ENCODE measurements around the gene XG. TPM values are rescaled to one million over a fixed set of nuclear protein-coding genes. Genes with fewer than 3 reads are reported as not detected.

The XG gene
- total and polyA plus RNA-seq, 2 of the 4 experiments (the other 2 are of a cell fraction) = under 0.01 TPM; not detected in 1

GRCh38 chrX:2723286-2723879 lies 28.5 kb upstream of the XG start:
- H3K9me3 ChIP-seq (ENCODE audit: control insufficient read depth, insufficient read depth, low read length) = no peaks in the 10 kb centered on the region
- no peak overlapping the region for H2BK5ac ChIP-seq (ENCODE audit: low read depth, low read length, poor library complexity, severe bottlenecking)
- H3K4me3 ChIP-seq (ENCODE audit: insufficient read depth, low read depth, low read length) = no peak overlapping the region
- no peak overlapping the region for H3K18ac ChIP-seq (ENCODE audit: low read depth, low read length)
- dilution Hi-C loops (cut with HindIII; ENCODE audit: low sequenced_read_pairs, unreplicated experiment) (no loop called here), in situ Hi-C loops (cut with MboI; ENCODE audit: low sequenced_read_pairs) (no loop called here), intact Hi-C loops (cut with micrococcal nuclease) (no loop called here)
- no TSS peak for BruUV-seq (replicated peaks)
- no peak overlapping the region for H2BK120ac ChIP-seq (ENCODE audit: low read depth, low read length)
- no peak overlapping the region for H2AK9ac ChIP-seq (replicated peaks; ENCODE audit: low read depth, low read length, poor library complexity)
- H4K5ac ChIP-seq (ENCODE audit: low read depth, low read length) = no peak overlapping the region
- H3K56ac ChIP-seq (ENCODE audit: extremely low read depth, insufficient read depth, low read length) = no peak overlapping the region
- no peak overlapping the region for H2AK5ac ChIP-seq (ENCODE audit: low read depth, low read length)
- no peak for ATAC-seq (ENCODE audit: low read depth)
- H3K79me1 ChIP-seq (ENCODE audit: low read depth in 1 of 2, low read length in 2 of 2) = peaks cover 2 to 16% of the 10 kb centered on the region in 2 experiments; a peak in 3 of 4 replicates
- H3K9me1 ChIP-seq (ENCODE audit: insufficient read depth, low read length) = no peaks in the 10 kb centered on the region; the same call in 1 of the 2 replicates
- H3K27ac ChIP-seq (ENCODE audit: insufficient read depth, low read length) = no peak overlapping the region
- no peak for TF ChIP-seq MAZ (IDR thresholded peaks at IDR 0.05; ENCODE audit: borderline replicate concordance, low read depth, low read length)
- TF ChIP-seq MAFK (IDR thresholded peaks at IDR 0.05; ENCODE audit: low read depth, low read length) = no peak
- TF ChIP-seq USF2 (IDR thresholded peaks at IDR 0.05; ENCODE audit: low read depth, low read length) = no peak
- TF ChIP-seq NFE2L2 (IDR thresholded peaks at IDR 0.05; ENCODE audit: low read depth, low read length) = no peak
- TF ChIP-seq RFX5 (IDR thresholded peaks at IDR 0.05; ENCODE audit: low read depth, low read length) = no peak
- no peak for TF ChIP-seq ELK1 (IDR thresholded peaks at IDR 0.05; ENCODE audit: borderline replicate concordance, low read depth, low read length)
- TF ChIP-seq POLR2A (IDR thresholded peaks at IDR 0.05; ENCODE audit: low read depth, low read length) = no peak
- TF ChIP-seq CTCF (conservative IDR thresholded peaks at IDR 0.05; ENCODE audit: low read depth, low read length) = no peak
- TF ChIP-seq MXI1 (IDR thresholded peaks at IDR 0.05; ENCODE audit: borderline replicate concordance, low read depth, low read length) = no peak
- no peak for TF ChIP-seq RCOR1 (IDR thresholded peaks at IDR 0.05; ENCODE audit: insufficient replicate concordance, low read length)
- TF ChIP-seq CHD1 (IDR thresholded peaks at IDR 0.05; ENCODE audit: low read depth, low read length) = no peak
- no peak for TF ChIP-seq SMC3 (IDR thresholded peaks at IDR 0.05; ENCODE audit: low read depth, low read length)
- TF ChIP-seq CEBPB (IDR thresholded peaks at IDR 0.05; ENCODE audit: low read depth, low read length) = no peak
- TF ChIP-seq BHLHE40 (IDR thresholded peaks at IDR 0.05; ENCODE audit: low read depth, low read length) = no peak
- H3K27me3 ChIP-seq (ENCODE audit: control insufficient read depth, insufficient read depth, low read length) = no peaks in the 10 kb centered on the region
- no peak for DNase-seq
- no peak overlapping the region for H4K8ac ChIP-seq (ENCODE audit: low read depth in 2 of 2, low read length in 2 of 2)
- CTCF ChIA-PET = no interaction called here
- H4K20me1 ChIP-seq (ENCODE audit: insufficient read depth, low read length) = no peaks in the 10 kb centered on the region
- H2BK15ac ChIP-seq (ENCODE audit: low read depth, low read length) = no peak overlapping the region
- whole genome bisulfite sequencing, 2 experiments (ENCODE audit: extremely low coverage in 2 of 2, insufficient read length in 1 of 2) = 88% methylated on average over 4 of the region's 20 CpGs; no CpG with 5 or more reads in 1 of the 2 experiments
- H3K14ac ChIP-seq (replicated peaks; ENCODE audit: low read depth, low read length) = no peak overlapping the region
- peaks cover 56% of the 10 kb centered on the region for H3K36me3 ChIP-seq (ENCODE audit: control insufficient read depth, insufficient read depth, low read length)
- H2AFZ ChIP-seq (replicated peaks; ENCODE audit: low read length, poor library complexity) = no peak overlapping the region
- H3K9ac ChIP-seq (ENCODE audit: low read depth, low read length) = no peak overlapping the region
- no peak overlapping the region for H3K23ac ChIP-seq (ENCODE audit: low read depth, low read length)
- H4K91ac ChIP-seq (ENCODE audit: insufficient read depth, low read depth, low read length) = no peak overlapping the region
- H2BK20ac ChIP-seq (ENCODE audit: low read depth, low read length) = no peak overlapping the region
- POLR2A ChIA-PET (ENCODE audit: unreplicated experiment) = no interaction called here
- no peak overlapping the region for H3K4me2 ChIP-seq (ENCODE audit: low read depth, low read length)
- no peak overlapping the region for H3K4ac ChIP-seq (ENCODE audit: low read depth, low read length)
- no peaks in the 10 kb centered on the region for H3K4me1 ChIP-seq (ENCODE audit: control insufficient read depth, insufficient read depth, low read length)

All from IMR-90 (cell line).